H9 (cell line): ENCODE data around the gene SLMAP. TPM values are rescaled to one million over a fixed set of nuclear protein-coding genes. Genes with fewer than 3 reads are reported as not detected.

ENCODE experiments used
- DNase-seq: peaks from one replicate; pipeline ENCODE4 v3.0.0-alpha.2; 2017
- H2AFZ ChIP-seq: one replicate; pipeline ENCODE4 v1.6.1; 2013; ENCODE audit warnings: mild to moderate bottlenecking, low read length, control low read depth, moderate library complexity
- H2AK5ac ChIP-seq: 2 replicates; pipeline ENCODE4 v1.6.1; 2013; ENCODE audit warnings: low read length, control low read depth, mixed read lengths; ENCODE audit not compliant: insufficient read length
- H2BK120ac ChIP-seq: one replicate; pipeline ENCODE4 v1.6.1; 2013; ENCODE audit warnings: low read depth, mild to moderate bottlenecking, low read length, control low read depth, inconsistent platforms; ENCODE audit not compliant: poor library complexity, severe bottlenecking
- H2BK12ac ChIP-seq: 2 replicates; pipeline ENCODE4 v1.6.1; 2013; ENCODE audit warnings: low read length, control low read depth, mixed read lengths, low read depth; ENCODE audit not compliant: insufficient read length
- H2BK15ac ChIP-seq: 2 replicates; pipeline ENCODE4 v1.6.1; 2013; ENCODE audit warnings: low read depth, low read length, control low read depth
- H2BK20ac ChIP-seq: one replicate; pipeline ENCODE4 v1.6.1; 2013; ENCODE audit warnings: low read depth, mild to moderate bottlenecking, low read length, control low read depth, inconsistent platforms; ENCODE audit not compliant: poor library complexity, severe bottlenecking
- H2BK5ac ChIP-seq: 2 replicates; pipeline ENCODE4 v1.6.1; 2013; ENCODE audit warnings: low read length, control low read depth, mixed read lengths; ENCODE audit not compliant: insufficient read length
- H3K14ac ChIP-seq: 2 replicates; pipeline ENCODE4 v1.6.1; 2013; ENCODE audit warnings: low read length, control low read depth; ENCODE audit not compliant: insufficient read depth
- H3K18ac ChIP-seq: 2 replicates; pipeline ENCODE4 v1.6.1; 2013; ENCODE audit warnings: low read depth, mild to moderate bottlenecking, mixed read lengths, low read length, control low read depth; ENCODE audit not compliant: insufficient read length
- H3K23ac ChIP-seq: 2 replicates; pipeline ENCODE4 v1.6.1; 2013; ENCODE audit warnings: low read length, control low read depth, mixed read lengths, low read depth; ENCODE audit not compliant: insufficient read length
- H3K23me2 ChIP-seq: 2 replicates; pipeline ENCODE4 v1.6.1; 2013; ENCODE audit warnings: low read depth, mild to moderate bottlenecking, mixed read lengths, low read length, control low read depth; ENCODE audit not compliant: insufficient read length, poor library complexity, severe bottlenecking
- H3K27ac ChIP-seq: 2 replicates; pipeline ENCODE4 v1.5.1; 2013; ENCODE audit warnings: low read length, control low read depth, mixed read lengths, low read depth; ENCODE audit not compliant: insufficient read length
- H3K27me3 ChIP-seq: 2 replicates; pipeline ENCODE4 v1.6.1; 2013; ENCODE audit warnings: low read length, control low read depth, inconsistent platforms; ENCODE audit not compliant: insufficient read depth
- H3K4ac ChIP-seq: 2 replicates; pipeline ENCODE4 v1.6.1; 2013; ENCODE audit warnings: low read depth, mild to moderate bottlenecking, control low read depth, inconsistent platforms, low read length, moderate library complexity
- H3K4me1 ChIP-seq: 2 replicates; pipeline ENCODE4 v1.6.1; 2013; ENCODE audit warnings: low read length, control low read depth, inconsistent platforms; ENCODE audit not compliant: insufficient read depth
- H3K4me2 ChIP-seq: 2 replicates; pipeline ENCODE4 v1.6.1; 2013; ENCODE audit warnings: low read length, control low read depth, mixed read lengths; ENCODE audit not compliant: insufficient read length, insufficient read depth
- H3K56ac ChIP-seq: 2 replicates; pipeline ENCODE4 v1.6.1; 2013; ENCODE audit warnings: low read depth, mild to moderate bottlenecking, mixed read lengths, low read length, control low read depth; ENCODE audit not compliant: insufficient read length
- H3K79me1 ChIP-seq: 2 replicates; pipeline ENCODE4 v1.6.1; 2013; ENCODE audit warnings: low read depth, mild to moderate bottlenecking, moderate library complexity, low read length, control low read depth, inconsistent platforms; ENCODE audit not compliant: insufficient read depth, poor library complexity, severe bottlenecking
- H3K79me2 ChIP-seq: 2 replicates; pipeline ENCODE4 v1.6.1; 2013; ENCODE audit warnings: low read length, control low read depth, inconsistent platforms; ENCODE audit not compliant: insufficient read depth
- H3K9ac ChIP-seq: 2 replicates; pipeline ENCODE4 v1.6.1; 2013; ENCODE audit warnings: low read length, control low read depth, mixed read lengths; ENCODE audit not compliant: insufficient read length; ENCODE audit errors: extremely low read depth
- H3K9me3 ChIP-seq: one replicate; pipeline ENCODE4 v1.6.1; 2013; ENCODE audit warnings: low read depth, low read length, inconsistent platforms; ENCODE audit not compliant: control insufficient read depth
- H3T11ph ChIP-seq: one replicate; pipeline ENCODE4 v1.6.1; 2013; ENCODE audit warnings: mild to moderate bottlenecking, low read length, control low read depth, inconsistent platforms
- H4K20me1 ChIP-seq: one replicate; pipeline ENCODE4 v1.6.1; 2013; ENCODE audit not compliant: control insufficient read depth, insufficient read length, insufficient read depth
- H4K5ac ChIP-seq: 2 replicates; pipeline ENCODE4 v1.6.1; 2013; ENCODE audit warnings: low read depth, mild to moderate bottlenecking, mixed read lengths, low read length, control low read depth; ENCODE audit not compliant: insufficient read length
- H4K8ac ChIP-seq: replicated peaks from 2 replicates; pipeline ENCODE4 v1.6.1; 2013; ENCODE audit warnings: low read length, control low read depth, mixed read lengths, low read depth; ENCODE audit not compliant: insufficient read length
- H4K91ac ChIP-seq: 2 replicates; pipeline ENCODE4 v1.6.1; 2013; ENCODE audit warnings: low read depth, mild to moderate bottlenecking, moderate library complexity, mixed read lengths, low read length, control low read depth; ENCODE audit not compliant: insufficient read length
- H3K27ac Mint-ChIP-seq, 3 experiments: 2 replicates in 2 of 3; 3 replicates in 1 of 3; pipeline ENCODE4 v1.8.0; 2020 to 2021; ENCODE audit warnings: mixed read lengths in 3 of 3, mild to moderate bottlenecking in 1 of 3, moderate library complexity in 1 of 3
- H3K27me3 Mint-ChIP-seq: 2 replicates; pipeline ENCODE4 v1.8.0; 2021; ENCODE audit warnings: low read depth, mild to moderate bottlenecking, moderate library complexity, mixed read lengths
- H3K36me3 Mint-ChIP-seq, 3 experiments: 2 replicates in 2 of 3; 3 replicates in 1 of 3; pipeline ENCODE4 v1.8.0; 2020 to 2021; ENCODE audit warnings: low read depth in 3 of 3, mixed read lengths in 3 of 3; ENCODE audit not compliant: insufficient read depth in 1 of 3
- H3K4me1 Mint-ChIP-seq, 2 experiments: 2 replicates each; pipeline ENCODE4 v1.8.0; 2020; ENCODE audit warnings: mixed read lengths in 2 of 2
- H3K4me3 Mint-ChIP-seq, 2 experiments: 2 replicates in 1 of 2; 3 replicates in 1 of 2; pipeline ENCODE4 v1.8.0; 2020 to 2021; ENCODE audit warnings: mild to moderate bottlenecking in 2 of 2, mixed read lengths in 2 of 2, moderate library complexity in 1 of 2
- H3K9me3 Mint-ChIP-seq, 2 experiments: 2 replicates in 1 of 2; 3 replicates in 1 of 2; pipeline ENCODE4 v1.8.0; 2020; ENCODE audit warnings: mild to moderate bottlenecking in 2 of 2, mixed read lengths in 2 of 2, moderate library complexity in 1 of 2
- total RNA-seq: library from RNA; stranded (reverse); gene quantifications from 2 replicates; pipeline ENCODE4 v1.2.1, GENCODE V29; 2021
- TF ChIP-seq, protein P1 (sequence below): fragments of 200-600 bp; sonication (generic); conservative IDR thresholded peaks from 3 replicates; pipeline ENCODE4 v1.8.0; 2021; ENCODE audit warnings: antibody characterized with exemption, mild to moderate bottlenecking

SLMAP gene
- total RNA-seq, 1 experiment from 2014 or later: 65.1 TPM

DNA sequence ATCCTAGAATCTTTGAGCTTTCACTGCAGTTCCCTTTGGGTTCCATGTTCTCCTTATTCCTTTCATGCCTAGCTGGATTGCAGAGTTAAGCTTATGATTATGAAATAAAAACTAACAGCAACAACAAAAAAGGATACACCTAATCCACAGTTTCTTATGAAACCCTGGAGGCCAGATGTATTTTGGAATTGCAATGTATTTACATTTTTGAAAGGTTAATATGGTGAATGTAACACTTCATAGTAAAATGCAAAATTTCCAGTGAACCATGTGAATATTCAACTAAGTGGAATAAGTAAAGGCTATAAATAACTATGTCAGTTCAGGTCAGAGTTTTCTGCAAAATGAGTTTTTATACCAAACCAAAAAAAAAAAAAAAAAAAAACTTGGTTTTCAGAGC, 186.3 kb downstream of the SLMAP start:
- no peaks in the 10 kb centered on the region for H3K23me2 ChIP-seq

More for the DNA sequence above, 186.3 kb downstream of the SLMAP start:
- no peak overlapping the region for H3K23ac ChIP-seq
- H2BK12ac ChIP-seq: no peak overlapping the region
- H3K27me3 Mint-ChIP-seq: no peaks in the 10 kb centered on the region; the same call in 1 of the 2 replicates
- no peaks in the 10 kb centered on the region for H3K9me3 ChIP-seq
- peaks cover 4 to 5% of the 10 kb centered on the region in 2 experiments; a peak in 3 of 5 replicates for H3K9me3 Mint-ChIP-seq
- H3K4me3 Mint-ChIP-seq: no peak overlapping the region
- no peak overlapping the region for H4K91ac ChIP-seq
- H2AK5ac ChIP-seq: no peak overlapping the region
- H2BK20ac ChIP-seq: no peak overlapping the region
- no peak for DNase-seq
- no peak overlapping the region for H3K27ac Mint-ChIP-seq
- H3K18ac ChIP-seq: no peak overlapping the region
- H3K4me2 ChIP-seq: no peak overlapping the region
- H4K8ac ChIP-seq: no peak overlapping the region
- no peak overlapping the region for H3K27ac ChIP-seq
- no peak overlapping the region for H4K5ac ChIP-seq
- peaks cover 0 to 8% (median 6%) of the 10 kb centered on the region in 3 experiments; a peak in 4 of 7 replicates for H3K36me3 Mint-ChIP-seq
- TF ChIP-seq, protein P1, sequence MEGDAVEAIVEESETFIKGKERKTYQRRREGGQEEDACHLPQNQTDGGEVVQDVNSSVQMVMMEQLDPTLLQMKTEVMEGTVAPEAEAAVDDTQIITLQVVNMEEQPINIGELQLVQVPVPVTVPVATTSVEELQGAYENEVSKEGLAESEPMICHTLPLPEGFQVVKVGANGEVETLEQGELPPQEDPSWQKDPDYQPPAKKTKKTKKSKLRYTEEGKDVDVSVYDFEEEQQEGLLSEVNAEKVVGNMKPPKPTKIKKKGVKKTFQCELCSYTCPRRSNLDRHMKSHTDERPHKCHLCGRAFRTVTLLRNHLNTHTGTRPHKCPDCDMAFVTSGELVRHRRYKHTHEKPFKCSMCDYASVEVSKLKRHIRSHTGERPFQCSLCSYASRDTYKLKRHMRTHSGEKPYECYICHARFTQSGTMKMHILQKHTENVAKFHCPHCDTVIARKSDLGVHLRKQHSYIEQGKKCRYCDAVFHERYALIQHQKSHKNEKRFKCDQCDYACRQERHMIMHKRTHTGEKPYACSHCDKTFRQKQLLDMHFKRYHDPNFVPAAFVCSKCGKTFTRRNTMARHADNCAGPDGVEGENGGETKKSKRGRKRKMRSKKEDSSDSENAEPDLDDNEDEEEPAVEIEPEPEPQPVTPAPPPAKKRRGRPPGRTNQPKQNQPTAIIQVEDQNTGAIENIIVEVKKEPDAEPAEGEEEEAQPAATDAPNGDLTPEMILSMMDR: no peak
- no peak overlapping the region for H2BK15ac ChIP-seq
- H3K4ac ChIP-seq: no peak overlapping the region
- no peak overlapping the region for H2BK120ac ChIP-seq
- peaks cover 2% of the 10 kb centered on the region; the same call in 1 of the 2 replicates for H3K4me1 ChIP-seq
- H3K56ac ChIP-seq: no peak overlapping the region
- H3T11ph ChIP-seq: no peak overlapping the region
- no peak overlapping the region for H2BK5ac ChIP-seq
- H2AFZ ChIP-seq: no peak overlapping the region
- peaks cover 8 to 11% of the 10 kb centered on the region in 2 experiments for H3K4me1 Mint-ChIP-seq
- H3K14ac ChIP-seq: no peak overlapping the region
- H3K27me3 ChIP-seq: no peaks in the 10 kb centered on the region
- no peaks in the 10 kb centered on the region for H4K20me1 ChIP-seq
- H3K79me1 ChIP-seq: no peaks in the 10 kb centered on the region
- H3K79me2 ChIP-seq: no peaks in the 10 kb centered on the region
- H3K9ac ChIP-seq: no peak overlapping the region
